Endometrium (tissue), 2 donors: ENCODE data around the gene RNF19B.
"Not testable (repeated sequence)": the region's sequence is repeated elsewhere in the genome, so short reads cannot be mapped to it uniquely, and the experiment has no call there.

Experiments used
- FAIRE-seq: peaks from 2 replicates; lab custom pipeline; 2012; peaks lifted over from hg19 to GRCh38; lab: Jason Lieb, UNC
- donor health status: control.
- donor health status: control.

Gene RNF19B

GRCh38 chr1:32929366-32929765, 35.2 kb downstream of the RNF19B start:
- no peak for FAIRE-seq

GRCh38 chr1:32928715-32929114, 35.9 kb downstream of the RNF19B start:
- no peak for FAIRE-seq

GRCh38 chr1:32928285-32928684, 36.3 kb downstream of the RNF19B start:
- no peak for FAIRE-seq

- no peak for FAIRE-seq
Measured at GRCh38 chr1:32927441-32927840, 37.2 kb downstream of the RNF19B start.

GRCh38 chr1:32926562-32926961, 38.0 kb downstream of the RNF19B start:
- FAIRE-seq, result no peak

GRCh38 chr1:32925403-32926162, 39.0 kb downstream of the RNF19B start:
- FAIRE-seq, result no peak

GRCh38 chr1:32924881-32925344, 39.7 kb downstream of the RNF19B start:
- no peak for FAIRE-seq

- FAIRE-seq, result no peak
Measured at GRCh38 chr1:32920833-32921232, 43.8 kb downstream of the RNF19B start.

- no peak for FAIRE-seq
Measured at GRCh38 chr1:32919811-32920733, 44.5 kb downstream of the RNF19B start.

GRCh38 chr1:32918179-32918578, 46.4 kb downstream of the RNF19B start:
- FAIRE-seq, result no peak

- FAIRE-seq, result no peak
Measured at GRCh38 chr1:32917521-32917920, 47.1 kb downstream of the RNF19B start.

- no peak for FAIRE-seq
Measured at GRCh38 chr1:32915766-32916706, 48.6 kb downstream of the RNF19B start.

GRCh38 chr1:32910319-32910718, 54.3 kb downstream of the RNF19B start:
- no peak for FAIRE-seq

- peak; percentile 48 for FAIRE-seq
Measured at GRCh38 chr1:32907435-32907834, 57.2 kb downstream of the RNF19B start.

- FAIRE-seq, result no peak
Measured at GRCh38 chr1:32906654-32907053, 58.0 kb downstream of the RNF19B start.

GRCh38 chr1:32905588-32905987, 59.0 kb downstream of the RNF19B start:
- not testable (repeated sequence) for FAIRE-seq

- no peak for FAIRE-seq
Measured at GRCh38 chr1:32904797-32905196, 59.8 kb downstream of the RNF19B start.

- FAIRE-seq, result no peak
Measured at GRCh38 chr1:32903991-32904785, 60.4 kb downstream of the RNF19B start.

GRCh38 chr1:32902535-32902920, 62.1 kb downstream of the RNF19B start:
- FAIRE-seq, result no peak

GRCh38 chr1:32901823-32902534, 62.6 kb downstream of the RNF19B start:
- FAIRE-seq, result no peak
